HG03175 (cell line): ENCODE results near the gene PLXNA1.
A peak's percentile ranks its signal among the peaks of the same experiment; 100 is the strongest.

Experiments used
- ATAC-seq: cut with Tn5 transposase; IDR thresholded peaks from one replicate; pipeline ENCODE4 v1.9.1; 2021; ENCODE audit warnings: mild to moderate bottlenecking, moderate library complexity; ENCODE audit not compliant: unreplicated experiment

PLXNA1 gene

DNA sequence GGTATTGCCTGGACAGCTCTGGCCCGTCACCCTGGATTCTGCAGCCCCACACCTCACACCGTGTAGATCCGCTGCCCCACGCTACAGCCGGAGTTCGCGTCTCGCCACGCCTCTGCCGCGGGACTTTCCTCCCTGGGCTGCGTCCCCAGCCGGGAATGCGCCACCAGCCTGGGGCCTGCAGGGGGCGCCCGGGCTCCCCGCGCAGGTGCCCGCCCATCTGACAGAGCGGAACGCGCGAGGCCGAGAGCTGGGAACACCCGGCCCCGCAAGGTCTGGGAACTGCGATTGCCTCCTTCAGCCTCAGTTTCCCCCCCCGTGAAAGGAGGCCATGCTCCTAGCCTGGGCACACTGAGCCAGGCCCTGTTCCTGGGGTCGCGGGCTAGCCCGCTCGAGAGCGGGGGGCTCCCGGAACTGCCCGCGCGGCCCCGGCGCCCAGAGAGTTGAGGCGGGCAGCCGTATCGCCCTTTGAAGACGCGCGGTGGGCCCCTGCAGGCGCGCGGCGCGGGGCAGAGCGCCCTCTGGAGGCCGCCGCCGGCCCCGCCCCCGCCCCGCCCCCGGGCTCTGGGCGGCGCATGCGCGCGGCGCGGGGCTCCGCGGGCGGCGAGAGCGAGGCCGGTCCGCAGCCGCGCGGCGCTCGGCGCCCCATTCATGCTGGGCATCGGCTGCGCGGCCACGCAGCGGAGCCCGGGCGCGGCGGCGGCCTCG is at the start of gene PLXNA1:
Gene PLXNA1, plus strand, starts transcription at position 645 of the 705 bp plus-strand sequence. CDS start 5,479 bp downstream, outside the sequence.
- peak; percentile 74 for ATAC-seq

DNA sequence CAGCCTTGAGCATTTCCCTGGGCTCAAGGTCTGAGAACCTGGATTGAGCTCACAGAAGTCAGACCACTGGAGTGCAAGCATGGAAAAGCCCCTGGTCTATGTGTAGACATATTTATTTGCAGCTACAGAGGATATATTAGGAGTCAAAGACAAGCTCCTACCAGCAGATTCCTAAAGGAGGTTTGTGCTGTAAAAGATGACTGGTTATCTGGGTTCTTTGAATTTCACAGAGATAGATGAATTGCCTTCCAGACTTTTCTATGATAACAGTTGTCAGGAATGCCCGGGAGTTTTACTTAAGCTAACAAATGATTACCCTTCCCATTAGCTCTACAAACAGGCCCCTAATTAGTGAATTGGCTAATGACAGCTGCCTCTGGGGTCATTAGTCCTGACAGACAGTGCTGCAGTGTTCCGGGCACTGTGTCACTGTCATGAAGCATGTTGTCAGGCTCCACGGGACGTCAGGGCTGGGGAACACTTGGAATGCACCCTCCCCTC is 48.8 kb upstream of the PLXNA1 start:
- ATAC-seq = no peak

DNA sequence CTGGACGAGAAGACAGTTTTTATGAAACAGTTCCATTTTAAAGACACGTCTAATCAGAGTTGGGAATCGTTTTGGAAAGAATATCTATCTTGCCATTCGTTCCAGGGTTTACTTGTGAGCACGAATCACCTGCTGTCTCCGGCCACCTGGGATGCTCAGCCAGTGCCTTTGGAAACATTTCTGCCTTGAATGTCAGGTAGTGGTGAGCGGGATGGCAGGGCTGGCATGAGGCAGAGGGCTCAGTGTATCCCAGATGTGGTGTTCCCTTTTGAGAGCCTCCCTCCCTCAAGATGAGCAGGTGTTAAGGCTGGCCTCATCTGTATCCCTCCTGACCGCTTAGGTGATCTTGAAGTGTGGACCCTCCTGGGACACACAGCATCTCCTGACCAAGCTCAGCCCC is 47.9 kb upstream of the PLXNA1 start:
- no peak for ATAC-seq

DNA sequence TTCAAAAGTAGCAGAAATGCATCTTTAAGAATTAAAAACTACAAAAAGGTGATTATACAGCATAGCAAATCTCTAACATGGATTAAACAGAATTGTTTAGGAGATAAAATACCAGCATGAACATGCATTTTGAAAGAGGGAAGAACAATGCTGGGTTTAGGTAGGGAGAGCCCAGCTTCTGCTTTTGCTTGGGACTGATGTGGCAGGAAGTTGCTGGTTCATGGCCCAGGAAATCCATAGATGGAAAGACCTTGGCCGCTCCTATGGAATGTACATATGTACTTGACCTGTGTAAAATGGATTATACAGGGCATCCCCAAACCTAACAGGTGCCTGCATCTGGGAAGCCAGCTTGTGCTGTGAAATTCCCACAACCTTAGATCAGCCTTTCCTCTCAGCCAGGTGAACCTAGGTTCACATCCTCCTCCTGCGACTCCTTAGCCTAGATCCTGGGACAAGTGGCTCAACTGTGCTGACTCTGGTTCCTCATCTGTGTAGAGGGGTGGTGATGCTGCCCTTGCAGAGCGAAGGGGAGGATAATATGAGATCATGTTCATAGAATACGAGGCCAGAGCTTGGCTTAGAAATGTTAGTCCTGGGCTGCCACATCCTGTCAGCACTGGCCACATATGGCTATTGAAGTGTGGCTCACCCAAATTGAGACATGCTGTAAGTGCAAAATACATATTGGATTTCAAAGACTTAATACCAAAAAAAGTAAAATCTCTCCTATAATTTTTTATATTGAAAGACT is 47.0 kb upstream of the PLXNA1 start:
- no peak for ATAC-seq

DNA sequence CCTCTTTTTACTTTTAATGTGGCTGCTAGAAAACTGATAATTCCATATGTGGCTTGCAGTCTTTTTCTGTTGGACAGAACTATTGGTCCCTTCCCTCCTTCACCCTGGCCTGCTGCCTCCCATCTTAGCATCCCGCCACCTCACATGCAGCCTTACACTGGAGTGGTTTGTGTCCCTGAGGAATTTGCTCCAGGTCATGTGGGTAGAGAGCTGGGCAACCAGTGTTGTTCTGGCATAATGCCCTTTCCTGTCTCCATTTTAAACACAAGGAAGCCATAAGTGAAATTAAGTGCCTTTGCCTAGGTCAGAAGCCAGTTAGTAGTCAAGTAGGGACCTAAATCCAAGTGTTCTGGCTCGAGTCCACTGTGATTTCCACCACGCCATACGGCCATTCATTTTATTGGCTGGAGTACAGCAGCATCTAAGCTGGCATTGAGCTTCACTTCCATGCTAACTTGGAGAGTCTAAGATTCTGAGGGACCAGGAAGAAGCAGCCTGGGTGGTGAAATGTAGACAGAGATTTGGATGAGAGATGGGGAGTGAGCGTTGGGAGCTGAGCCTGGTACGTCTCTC is 46.0 kb upstream of the PLXNA1 start:
- ATAC-seq = no peak

DNA sequence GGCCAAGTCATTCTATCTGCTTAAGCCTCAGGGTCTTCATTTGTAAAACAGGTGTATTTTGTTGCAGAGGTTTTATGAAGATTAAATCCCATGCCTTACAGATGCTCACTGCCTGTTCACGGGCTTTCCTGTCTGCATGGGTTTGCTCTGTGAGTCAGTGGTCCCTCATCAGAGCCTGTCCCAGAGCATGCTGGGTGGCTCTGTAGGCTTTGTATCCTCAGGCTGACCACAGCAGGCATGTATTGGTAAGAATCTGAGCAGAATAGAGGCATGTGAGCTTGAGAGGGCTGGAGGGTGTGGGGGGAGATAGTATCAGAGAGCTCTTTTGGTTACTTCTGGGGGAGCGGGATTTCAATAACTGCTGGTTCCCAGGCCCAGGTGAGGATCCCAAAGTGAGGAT is 45.4 kb upstream of the PLXNA1 start:
- ATAC-seq = no peak

DNA sequence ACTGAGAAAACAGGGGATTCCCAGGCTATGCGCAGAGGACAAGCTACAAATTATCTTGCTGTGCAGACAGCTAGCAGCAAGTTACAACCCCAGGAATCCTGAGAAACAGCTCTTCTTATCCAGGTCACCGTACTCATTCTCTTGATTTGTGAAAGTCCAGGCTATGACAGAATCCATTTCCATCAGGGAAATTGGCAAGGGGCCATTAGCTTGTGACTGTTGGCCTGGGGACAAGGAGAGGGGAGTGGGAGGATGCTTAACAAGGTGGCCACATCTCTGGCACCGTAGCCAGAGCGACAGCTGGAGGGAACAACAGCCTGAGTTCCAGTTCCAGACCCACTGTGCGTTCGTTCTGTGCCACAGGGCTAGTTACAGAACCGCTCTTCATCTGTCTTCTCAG is 44.9 kb upstream of the PLXNA1 start:
- no peak for ATAC-seq

DNA sequence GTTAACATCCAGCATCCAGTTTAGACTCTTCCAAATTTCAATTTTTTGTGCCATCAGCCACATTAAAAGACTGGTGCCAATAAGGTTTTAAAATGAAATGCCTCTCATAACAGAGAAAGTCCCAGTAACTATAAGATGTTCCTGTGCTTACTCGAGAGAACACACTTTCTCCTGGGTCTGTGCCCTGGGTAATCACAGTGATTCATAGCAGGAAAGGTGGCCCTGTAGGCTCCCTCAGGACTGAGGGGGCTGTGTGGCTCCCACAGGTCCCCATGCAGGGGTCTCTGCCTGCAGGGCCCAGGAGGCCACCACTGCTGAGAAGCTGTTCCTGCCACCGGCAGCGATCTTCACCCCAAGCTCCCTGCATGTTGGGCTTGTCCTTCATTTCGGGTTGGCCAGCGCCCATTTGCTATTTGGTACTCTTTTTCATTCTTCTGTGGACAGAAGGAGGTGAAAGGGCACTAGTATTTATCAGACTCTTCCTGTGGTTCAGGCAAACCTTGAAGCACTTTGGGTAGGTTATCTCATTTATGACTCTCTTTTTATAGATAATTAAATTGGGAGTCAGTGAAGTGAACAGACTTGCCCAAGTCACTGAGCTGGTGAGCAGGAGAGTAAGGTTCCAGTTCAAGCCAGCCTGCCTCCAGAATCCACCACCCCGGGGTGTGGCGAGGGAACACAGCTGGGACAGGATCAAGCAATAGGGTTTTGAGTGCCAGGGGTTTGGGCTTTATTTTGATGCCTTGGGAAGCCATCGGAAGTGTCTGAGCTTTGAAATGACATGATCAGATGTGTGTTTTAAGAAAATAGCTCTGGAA is 44.2 kb upstream of the PLXNA1 start:
- no peak for ATAC-seq

DNA sequence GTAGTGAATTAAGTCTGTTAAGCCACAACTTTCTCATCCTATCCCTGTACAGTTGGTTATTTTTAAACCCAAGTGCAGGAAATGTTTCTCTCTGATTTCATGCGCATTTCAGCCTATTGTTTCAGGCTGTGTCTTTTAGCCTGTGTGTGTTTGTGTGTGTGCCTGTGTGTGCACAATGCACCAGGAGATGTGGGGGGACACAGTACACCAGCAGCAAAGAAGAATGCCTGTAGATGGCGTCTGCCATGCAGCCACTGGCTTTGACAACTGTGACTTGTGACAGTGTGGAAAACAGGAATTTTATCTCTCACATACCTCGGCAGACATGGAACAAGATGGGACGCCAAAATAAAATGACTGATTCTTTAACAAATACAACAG is 43.6 kb upstream of the PLXNA1 start:
- ATAC-seq = no peak

DNA sequence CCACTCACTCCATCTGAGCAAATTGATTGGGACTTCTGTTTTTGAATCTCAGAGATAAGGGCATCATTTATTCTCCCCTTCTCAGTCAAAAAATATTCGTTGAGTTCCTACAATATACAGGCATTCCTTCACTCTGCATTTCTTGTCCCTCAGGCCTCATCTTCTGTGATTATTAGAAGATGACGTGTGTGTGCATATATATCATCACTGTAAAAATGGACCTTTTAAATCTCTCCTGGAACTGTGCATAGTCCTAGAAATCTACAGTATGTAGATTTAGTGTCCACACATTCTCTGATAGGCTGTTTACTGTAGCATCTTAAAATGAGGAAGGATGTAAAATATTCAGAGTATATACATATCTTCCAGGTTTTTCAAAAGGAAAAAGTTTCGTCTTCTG is 43.2 kb upstream of the PLXNA1 start:
- ATAC-seq = no peak

DNA sequence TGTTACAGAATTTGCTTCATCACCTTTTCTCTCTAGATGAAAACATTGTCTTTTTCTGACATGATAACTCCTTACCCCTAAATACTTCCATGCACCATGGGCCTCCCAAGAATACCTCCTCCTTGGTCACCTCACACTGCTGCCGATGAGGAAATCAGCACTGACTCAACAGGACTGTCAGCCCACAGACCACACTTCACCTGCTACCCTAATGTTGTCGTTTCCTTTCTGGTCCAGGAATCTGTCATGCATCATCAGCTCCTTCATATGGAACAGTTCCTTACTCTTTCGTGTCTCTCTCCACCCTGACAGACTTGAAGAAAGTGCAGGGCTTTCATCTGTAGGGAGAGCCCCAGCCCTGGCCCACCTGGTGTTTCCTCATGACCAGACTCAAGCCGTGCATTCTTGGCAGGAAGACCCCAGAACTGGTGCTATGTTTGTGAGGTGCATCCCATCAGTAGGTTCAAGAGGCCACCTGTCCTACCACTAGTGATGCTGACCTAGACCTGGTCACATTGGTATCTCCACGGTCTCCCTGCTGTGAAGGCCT is 41.1 kb upstream of the PLXNA1 start:
- ATAC-seq = no peak

DNA sequence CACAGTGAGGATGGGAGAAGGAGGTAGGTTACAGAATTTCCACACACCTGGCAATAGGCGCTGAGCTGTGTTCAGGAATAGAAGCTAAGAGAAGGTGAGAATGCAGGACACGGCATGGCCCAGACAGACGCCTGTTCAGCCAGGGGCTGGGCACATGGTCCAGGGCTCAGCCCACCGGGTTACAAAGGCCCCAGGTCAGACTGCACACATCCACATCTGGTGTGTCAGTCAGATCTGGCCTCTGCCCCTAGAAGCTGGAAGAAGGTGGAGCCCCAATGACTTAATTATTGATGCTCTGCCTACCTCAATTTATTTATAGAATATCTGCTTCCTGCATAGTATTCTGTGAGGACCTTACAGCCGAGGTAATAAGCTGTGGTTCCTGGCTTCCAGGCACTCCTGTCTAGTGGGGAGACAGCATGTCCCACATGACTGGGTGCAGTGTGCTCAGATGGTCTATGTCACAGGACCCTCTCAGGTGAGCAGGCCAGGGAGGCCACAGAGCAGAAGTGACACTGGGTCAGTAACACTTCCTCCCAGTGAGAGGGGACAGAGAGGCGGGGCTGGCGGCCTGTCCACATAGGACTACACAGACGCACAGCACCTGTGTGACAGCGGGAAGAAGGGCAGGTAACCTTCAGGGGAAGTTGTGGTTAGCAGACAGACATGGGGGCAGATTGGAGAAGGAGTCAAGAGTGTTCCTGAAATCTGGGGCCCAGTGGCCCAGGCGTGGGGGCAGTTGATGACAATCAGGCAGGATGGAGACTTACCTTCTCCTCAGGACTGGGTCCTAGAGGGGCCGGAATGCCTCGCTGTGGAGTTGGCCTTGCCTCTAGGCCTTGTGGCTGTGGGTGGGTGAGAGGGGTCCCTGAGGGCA is 38.6 kb upstream of the PLXNA1 start:
- no peak for ATAC-seq

DNA sequence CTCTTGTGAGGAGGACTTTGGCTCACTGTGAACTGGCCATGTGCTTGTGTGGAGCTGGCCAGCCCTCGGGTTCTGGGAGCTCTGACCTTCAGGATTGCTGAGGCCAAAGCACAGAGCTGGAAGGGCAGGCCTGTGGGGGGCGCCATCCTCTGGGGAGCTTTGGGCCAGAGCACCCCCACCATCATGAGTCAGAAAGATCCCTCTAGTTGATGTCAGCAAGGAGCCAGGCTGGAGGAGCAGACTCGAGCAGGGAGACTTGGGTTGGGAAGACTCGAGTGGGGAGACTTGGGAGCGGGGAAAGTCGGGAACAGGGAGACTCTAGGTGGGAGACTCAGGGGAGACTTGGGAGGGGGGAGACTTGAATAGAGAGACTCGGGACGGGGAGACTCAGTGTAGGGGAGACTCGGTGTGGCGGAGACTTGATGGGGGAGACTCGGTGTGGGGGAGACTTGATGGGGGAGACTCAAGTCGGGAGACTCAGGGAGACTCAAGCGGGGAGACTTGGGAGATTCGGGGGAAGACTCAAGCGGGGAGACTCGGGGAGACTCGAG is 37.7 kb upstream of the PLXNA1 start:
- no peak for ATAC-seq

DNA sequence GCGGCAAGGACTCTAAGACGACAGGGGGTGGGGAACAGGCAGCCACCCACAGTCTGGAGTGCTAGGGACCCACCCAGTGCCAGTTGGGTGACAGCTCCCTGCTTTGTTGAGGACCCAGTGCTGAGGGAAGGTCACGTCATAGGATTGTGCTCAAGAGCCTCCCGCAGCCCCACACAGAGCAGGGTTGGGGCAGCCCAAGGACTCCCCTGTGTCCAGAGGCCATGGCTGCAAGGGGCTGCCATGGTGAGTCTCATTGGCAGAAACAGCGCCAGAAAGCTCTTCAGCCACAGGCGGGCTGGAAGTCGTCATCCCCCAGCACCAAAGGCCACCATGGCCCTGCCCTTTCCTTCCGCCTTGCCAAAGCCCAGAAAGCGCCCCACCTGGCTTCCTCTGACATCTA is 37.0 kb upstream of the PLXNA1 start:
- no peak for ATAC-seq

DNA sequence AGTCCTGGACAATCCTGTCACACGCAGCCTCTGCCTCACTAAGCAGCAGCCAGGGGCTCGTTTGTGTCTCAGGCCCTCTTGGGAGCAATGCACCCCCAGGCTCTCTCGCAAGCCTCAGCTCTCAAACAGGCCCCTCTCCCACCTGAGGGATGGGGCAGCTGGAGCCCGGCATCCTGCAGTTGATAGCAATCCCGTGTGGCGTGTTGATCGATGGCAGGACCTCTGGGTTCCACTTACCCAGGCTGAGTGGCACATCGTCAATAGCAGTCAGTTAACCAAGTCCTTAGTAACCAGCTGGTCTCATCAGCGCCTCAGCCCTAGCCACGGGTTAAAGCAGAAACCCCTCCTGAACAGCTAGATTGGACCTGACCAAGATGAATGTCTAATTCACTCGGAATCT is 36.5 kb upstream of the PLXNA1 start:
- ATAC-seq = no peak

DNA sequence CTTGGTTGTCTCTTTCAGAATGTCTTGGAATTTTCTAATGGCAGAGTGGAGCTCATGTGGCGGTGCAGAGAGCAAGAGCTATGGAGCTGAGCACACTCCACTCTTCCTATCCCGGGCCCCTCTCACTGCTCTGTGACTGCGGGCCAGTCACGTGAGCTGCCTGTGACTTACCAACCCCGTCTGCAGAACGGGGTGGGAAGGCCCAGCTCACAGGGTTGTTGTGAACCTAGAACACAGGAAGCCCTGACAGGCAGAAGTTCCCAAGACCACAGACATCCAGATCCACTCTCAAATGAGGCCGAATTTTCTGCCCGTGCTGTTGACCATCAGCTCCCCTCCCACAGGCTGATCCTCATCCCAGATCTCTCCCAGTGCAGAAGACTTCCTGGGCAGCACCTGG is 35.5 kb upstream of the PLXNA1 start:
- no peak for ATAC-seq

DNA sequence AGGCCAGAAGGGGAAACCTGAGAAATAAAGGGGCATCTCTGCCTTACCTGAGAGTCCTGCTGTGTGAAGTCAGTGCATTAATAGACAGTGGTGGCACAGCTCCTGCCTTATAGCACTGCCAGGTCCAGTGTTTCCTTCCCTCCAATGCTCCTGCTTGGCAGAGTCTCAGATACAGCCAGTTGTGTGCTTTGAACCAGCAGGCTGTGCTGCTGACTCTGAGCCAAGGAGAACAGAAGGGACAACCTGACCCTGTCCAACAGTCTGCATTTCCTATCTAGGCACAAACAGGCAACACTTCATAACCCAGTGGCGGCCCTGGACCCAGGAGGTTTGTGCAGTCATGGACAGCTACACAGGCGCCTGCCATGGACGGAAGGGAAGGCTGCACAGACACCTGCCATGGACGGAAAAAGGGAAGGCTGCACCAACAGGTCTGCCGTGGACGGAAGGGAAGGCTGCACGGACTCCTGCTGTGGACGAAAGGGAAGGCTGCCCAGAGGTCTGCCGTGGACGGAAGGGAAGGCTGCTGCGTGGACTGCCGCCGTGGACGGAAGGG is 33.9 kb upstream of the PLXNA1 start:
- no peak for ATAC-seq

DNA sequence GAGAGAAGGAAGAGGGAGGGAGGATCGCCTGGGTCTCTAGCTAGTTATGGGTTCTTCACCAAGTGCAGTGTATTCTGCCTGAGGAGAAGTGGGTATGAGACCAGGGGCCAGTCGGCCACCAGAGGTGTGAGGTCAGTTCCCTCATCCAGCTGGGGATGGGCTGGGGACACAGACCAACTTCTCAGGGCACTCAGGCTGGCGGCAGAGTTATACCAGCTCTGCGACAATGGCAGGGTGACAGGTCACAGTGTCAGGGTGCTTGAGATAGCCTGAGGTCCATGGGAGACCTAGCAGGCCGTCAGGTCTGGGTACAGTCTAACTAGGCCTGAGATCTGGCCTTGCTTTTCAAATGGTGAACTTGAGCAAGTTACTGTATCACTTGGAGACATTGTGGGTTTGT is 31.4 kb upstream of the PLXNA1 start:
- no peak for ATAC-seq

DNA sequence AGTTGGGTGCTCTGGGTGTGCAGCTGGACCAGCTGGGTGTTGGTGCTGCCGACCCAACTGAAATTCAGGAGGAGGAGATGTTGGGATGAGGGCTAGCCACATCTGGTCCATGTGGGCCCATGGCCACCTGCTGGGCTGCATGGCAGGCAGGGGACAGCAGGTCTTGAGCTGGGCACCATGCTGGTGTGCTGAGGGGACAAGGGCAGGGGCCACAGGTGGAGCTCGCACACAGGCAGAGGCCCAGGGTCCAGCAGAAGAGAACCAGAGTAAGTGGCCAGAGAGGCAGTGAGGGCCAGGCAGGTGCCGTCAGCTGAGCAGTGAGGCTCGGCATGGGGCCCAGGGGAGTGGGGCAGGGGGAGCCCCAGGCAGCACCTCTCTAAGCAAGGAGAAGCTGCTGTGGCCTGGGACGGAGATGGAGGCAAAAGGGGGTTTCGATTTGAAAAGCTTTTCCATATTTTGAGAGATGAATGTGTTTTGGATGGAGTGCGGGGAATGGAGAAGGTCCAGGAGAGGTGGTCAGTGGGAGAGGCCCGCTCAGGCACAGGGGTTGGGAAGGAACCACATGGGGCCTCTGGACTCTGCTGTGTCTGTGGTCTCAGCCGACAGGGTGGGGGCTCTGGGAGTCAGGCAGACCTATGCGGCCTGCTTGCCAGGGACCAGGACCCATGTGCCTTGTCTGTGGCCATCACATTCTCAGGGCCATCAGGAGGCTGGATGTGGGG is 30.5 kb upstream of the PLXNA1 start:
- no peak for ATAC-seq
